ENCODE results near the gene ALK. TPM values are rescaled to one million over a fixed set of nuclear protein-coding genes. Genes with fewer than 3 reads are reported as not detected.
"Not testable (repeated sequence)": the region's sequence is repeated elsewhere in the genome, so short reads cannot be mapped to it uniquely, and the experiment has no call there.

The ALK gene
- total RNA-seq, 4 donors from 2014 or later = 0.08 to 0.40 (median 0.28) TPM

DNA sequence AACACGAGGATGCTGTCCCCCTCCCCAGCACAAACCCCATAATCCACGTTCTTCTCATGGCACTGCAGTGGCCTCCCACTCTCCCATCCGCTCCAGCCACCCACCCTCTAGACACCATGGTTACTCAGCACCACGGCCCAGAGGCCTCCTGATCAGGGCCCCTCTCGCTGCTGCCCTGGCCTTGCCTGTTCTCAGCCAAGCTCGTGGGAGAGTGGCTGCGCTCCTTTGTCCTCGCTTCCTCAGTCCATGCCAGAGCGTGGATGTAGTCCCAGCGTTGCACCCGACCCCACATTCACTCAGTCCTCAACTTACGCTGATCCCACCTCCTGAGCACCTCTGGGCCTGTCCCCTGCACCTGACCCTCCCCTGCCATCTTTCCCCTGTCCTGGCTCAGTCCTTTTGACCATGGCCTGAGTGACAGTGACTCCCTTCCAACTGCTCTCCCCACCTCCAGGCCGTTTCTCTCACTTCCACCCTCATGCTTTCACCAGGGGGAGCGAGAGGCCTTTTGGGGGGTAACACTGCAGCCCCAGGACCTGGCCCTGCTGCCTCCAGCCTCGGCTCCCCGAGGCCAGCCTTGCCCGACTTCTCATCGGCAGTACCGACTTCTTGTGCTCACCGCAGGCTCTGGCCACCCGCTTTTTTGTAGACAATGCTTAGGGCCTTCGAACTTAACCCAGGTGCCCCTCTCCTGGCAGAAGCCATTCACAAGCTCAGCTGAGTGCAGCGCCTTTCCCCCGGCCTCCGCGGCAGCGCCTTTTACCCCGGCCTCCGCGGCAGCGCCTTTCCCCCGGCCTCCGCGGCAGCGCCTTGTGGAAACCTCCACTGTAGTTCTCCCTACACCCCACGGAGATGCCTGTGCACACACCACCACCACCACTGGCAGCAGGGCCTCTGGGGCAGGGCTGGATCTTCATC, 674.7 kb downstream of the ALK start:
- Histone ChIP-seq H3K27ac (no peak overlapping the region), H3K27me3 (no peaks in the 10 kb centered on the region), H3K36me3 (no peaks in the 10 kb centered on the region), H3K9me3 (no peaks in the 10 kb centered on the region), H3K4me3 (replicated peaks in 1 of 3) (no peak overlapping the region), H3K4me1 (peaks cover 0 to 5% of the 10 kb centered on the region in 2 donors)
- TF ChIP-seq, protein P1, sequence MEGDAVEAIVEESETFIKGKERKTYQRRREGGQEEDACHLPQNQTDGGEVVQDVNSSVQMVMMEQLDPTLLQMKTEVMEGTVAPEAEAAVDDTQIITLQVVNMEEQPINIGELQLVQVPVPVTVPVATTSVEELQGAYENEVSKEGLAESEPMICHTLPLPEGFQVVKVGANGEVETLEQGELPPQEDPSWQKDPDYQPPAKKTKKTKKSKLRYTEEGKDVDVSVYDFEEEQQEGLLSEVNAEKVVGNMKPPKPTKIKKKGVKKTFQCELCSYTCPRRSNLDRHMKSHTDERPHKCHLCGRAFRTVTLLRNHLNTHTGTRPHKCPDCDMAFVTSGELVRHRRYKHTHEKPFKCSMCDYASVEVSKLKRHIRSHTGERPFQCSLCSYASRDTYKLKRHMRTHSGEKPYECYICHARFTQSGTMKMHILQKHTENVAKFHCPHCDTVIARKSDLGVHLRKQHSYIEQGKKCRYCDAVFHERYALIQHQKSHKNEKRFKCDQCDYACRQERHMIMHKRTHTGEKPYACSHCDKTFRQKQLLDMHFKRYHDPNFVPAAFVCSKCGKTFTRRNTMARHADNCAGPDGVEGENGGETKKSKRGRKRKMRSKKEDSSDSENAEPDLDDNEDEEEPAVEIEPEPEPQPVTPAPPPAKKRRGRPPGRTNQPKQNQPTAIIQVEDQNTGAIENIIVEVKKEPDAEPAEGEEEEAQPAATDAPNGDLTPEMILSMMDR (IDR thresholded peaks at IDR 0.05) = no peak
- TF ChIP-seq POLR2A (IDR thresholded peaks at IDR 0.05) = no peak
- no peak for DNase-seq
- 92 to 94% methylated on average over 36 of the region's 36 CpGs for WGBS, 2 donors
- intact Hi-C loops (cut with DNase I) = no loop called here

DNA sequence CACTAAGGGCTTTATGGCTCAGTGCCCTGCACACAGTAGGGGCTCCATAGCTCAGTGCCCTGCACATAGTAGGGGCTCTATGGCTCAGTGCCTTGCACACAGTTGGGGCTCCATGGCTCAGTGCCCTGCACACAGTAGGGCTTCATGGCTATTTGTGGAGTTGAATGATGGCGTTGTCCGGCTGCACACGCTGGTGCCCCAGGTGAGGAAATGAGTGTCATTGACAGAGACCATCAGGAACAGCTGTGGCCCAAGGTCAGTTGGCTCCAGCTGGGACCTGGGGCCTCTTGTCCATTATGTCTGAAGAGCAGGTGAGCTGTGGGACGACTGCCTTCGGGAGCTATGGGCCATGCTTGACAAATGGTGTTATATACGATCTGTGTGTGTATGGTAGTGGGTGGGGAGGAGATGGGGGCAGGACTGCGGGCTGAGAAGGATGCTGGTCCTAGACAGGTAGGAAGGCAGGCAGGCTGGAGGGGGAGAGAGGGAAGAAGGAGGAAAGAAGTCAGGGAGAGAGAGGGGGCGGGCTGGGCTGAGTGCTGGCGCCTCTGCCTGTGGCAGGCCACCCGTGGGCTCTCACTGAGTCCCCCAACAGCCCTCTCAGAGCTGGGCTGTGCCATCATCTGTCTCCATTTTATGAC, 675.5 kb downstream of the ALK start:
- intact Hi-C loops (cut with DNase I) = no loop called here
- H3K4me3 ChIP-seq (replicated peaks in 1 of 3) = no peak overlapping the region
- H3K36me3 ChIP-seq = no peaks in the 10 kb centered on the region
- no peak overlapping the region for H3K27ac ChIP-seq
- WGBS, 2 donors = 88 to 95% methylated on average over 10 of the region's 10 CpGs
- no peak for TF ChIP-seq POLR2A (IDR thresholded peaks at IDR 0.05)
- TF ChIP-seq, protein P1 (IDR thresholded peaks at IDR 0.05) = no peak
- H3K27me3 ChIP-seq = no peaks in the 10 kb centered on the region
- no peaks in the 10 kb centered on the region for H3K9me3 ChIP-seq
- no peak for DNase-seq
- H3K4me1 ChIP-seq = peaks cover 0 to 5% of the 10 kb centered on the region in 2 donors

DNA sequence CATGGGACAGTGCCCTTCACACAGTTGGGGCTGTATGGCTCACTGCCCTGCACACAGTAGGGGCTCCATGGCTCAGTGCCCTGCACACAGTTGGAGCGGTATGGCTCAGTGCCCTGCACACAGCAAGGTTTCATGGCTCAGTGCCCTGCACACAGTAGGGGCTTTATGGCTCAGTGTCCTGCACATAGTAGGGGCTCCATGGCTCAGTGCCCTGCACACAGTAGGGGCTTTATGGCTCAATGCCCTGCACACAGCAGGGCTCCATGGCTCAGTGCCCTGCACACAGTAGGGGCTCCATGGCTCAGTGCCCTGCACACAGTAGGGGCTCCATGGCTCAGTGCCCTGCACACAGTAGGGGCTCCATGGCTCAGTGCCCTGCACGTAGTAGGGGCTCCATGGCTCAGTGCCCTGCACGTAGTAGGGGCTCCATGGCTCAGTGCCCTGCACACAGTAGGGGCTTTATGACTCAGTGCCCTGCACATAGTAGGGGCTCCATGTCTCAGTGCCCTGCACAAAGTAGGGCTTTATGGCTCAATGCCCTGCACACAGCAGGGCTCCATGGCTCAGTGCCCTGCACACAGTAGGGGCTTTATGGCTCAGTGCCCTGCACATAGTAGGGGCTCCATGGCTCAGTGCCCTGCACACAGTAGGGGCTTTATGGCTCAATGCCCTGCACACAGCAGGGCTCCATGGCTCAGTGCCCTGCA, 676.2 kb downstream of the ALK start:
- DNase-seq; H3K27me3 ChIP-seq; intact Hi-C loops (cut with DNase I); H3K27ac ChIP-seq; H3K4me3 ChIP-seq (replicated peaks in 1 of 3); H3K9me3 ChIP-seq; H3K4me1 ChIP-seq; H3K36me3 ChIP-seq: not testable (repeated sequence)
- WGBS, 2 donors = no CpG with 5 or more reads among the region's 3 CpGs

DNA sequence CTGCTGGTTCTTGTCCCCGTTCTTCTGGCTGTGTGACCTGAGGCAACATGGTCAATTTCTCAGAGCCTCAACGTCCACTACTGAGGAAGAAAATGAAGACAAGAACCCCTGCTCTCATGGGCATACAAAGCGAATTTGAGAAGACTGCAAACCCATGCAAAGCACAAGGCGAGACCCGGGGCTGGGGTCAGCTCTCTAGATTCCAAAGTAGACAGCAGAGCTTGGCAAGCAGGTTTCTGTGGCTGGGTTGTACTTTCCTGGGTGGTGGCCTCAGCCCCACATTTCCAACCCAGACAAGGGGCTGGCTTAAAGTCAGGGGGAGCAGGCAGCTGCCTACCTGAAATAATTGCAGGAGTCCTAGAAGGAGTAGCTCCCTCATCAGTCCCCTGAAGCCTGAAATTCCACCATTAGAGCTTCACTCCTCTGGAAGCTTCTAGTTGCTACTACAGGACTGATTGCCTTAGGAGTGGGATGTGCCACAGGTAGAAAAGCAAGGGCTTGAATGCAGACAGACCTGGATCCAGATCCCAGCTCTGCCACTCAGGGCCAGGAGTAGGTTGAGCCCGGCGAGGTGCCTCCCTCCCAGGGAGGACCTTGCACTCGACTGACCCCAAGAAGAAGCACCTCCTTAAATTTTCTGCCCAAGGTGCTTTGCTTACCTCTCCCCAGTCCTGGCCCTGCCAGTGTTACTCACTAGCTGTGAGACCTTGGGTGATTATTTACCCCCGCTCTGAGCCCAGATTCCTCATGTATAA, 678.6 kb downstream of the ALK start:
- H3K27ac ChIP-seq = no peak overlapping the region
- no peak for TF ChIP-seq POLR2A (IDR thresholded peaks at IDR 0.05)
- TF ChIP-seq, protein P1 (IDR thresholded peaks at IDR 0.05) = no peak
- no peaks in the 10 kb centered on the region for H3K27me3 ChIP-seq
- no peaks in the 10 kb centered on the region for H3K9me3 ChIP-seq
- intact Hi-C loops (cut with DNase I) = no loop called here
- WGBS, 2 donors = 84 to 89% methylated on average over 7 to 9 of the region's 9 CpGs
- H3K4me3 ChIP-seq (replicated peaks in 1 of 3) = no peak overlapping the region
- DNase-seq = no peak
- H3K4me1 ChIP-seq = peaks cover 0 to 5% of the 10 kb centered on the region in 2 donors
- no peaks in the 10 kb centered on the region for H3K36me3 ChIP-seq

DNA sequence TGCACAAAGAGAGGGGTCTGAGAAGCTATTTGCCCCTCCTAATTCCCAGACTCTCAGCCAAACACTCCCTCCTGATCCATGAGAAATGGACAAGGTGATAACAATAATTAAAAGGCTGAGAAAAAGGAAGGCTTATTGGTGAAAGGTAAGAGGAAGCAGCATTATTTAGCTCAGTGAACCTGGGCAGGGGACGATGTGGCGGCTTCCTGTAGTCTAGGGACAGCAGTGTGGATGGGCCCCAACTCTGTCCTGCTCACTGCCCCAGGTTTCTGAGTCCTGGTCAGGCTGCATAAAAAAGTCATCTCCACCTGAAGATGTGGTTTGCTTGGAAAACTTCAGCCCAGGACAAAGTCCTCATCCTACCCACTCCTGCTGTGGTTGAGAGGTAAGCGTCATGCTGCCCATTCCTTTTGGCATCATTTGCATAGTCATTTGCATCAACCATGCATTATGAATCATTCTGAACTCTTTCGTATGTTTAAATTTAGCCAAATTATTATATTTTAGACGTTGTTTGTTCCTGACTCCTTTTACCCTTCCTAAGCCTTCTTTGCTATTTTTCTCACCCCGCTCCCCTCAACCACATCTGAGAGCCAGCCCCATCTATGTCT, 679.3 kb downstream of the ALK start:
- no peaks in the 10 kb centered on the region for H3K36me3 ChIP-seq
- no peak overlapping the region for H3K4me3 ChIP-seq (replicated peaks in 1 of 3)
- intact Hi-C loops (cut with DNase I) = no loop called here
- H3K4me1 ChIP-seq = peaks cover 0 to 5% of the 10 kb centered on the region in 2 donors
- 90 to 91% methylated on average over 6 of the region's 6 CpGs for WGBS, 2 donors
- no peak overlapping the region for H3K27ac ChIP-seq
- DNase-seq = no peak
- no peaks in the 10 kb centered on the region for H3K27me3 ChIP-seq
- TF ChIP-seq, protein P1 (IDR thresholded peaks at IDR 0.05) = no peak
- TF ChIP-seq POLR2A (IDR thresholded peaks at IDR 0.05) = no peak
- H3K9me3 ChIP-seq = no peaks in the 10 kb centered on the region

Data from thyroid gland (tissue), 4 donors.